ENCODE data around the gene POU4F1. TPM values are rescaled to one million over a fixed set of nuclear protein-coding genes. Genes with fewer than 3 reads are reported as not detected.
A peak's percentile ranks its signal among the peaks of the same experiment; 100 is the strongest.

Gene POU4F1
- total RNA-seq, 1 donor from 2014 or later = not detected

DNA sequence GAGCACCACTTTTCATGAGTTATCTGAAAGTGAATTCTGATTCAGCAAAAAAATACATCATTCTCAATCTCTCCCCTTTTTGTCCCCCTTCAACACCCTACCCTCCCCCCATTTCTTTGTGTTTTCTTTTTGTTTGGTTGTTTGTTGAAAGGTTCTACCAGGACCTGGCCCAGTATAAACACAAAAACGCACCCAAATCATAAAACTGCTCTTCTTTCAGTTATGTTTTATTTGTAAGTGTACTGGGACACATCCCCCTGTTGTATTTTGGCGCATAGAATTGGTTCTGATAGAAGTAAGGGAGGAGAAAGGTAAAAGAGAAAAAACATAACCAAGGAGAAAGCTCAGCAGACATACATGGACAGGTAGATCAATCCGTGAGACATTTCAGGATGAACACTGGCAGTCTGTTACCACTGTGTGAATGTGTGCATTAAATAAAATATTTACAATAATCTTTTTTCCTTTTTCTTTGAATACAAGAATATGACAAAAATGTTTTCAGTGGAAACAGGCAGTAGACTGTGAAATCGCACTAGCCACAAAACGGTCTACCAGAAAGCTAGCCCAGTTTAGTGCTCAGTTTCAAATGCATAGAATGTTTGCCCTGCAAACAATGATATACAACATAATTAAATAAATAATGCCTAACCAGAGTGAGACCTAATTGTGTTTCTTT, 4.2 kb downstream of the POU4F1 start:
- Histone ChIP-seq H3K27ac (no peak overlapping the region), H3K27me3 (peaks cover 54% of the 10 kb centered on the region), H3K4me1 (peaks cover 42% of the 10 kb centered on the region), H3K9me3 (no peaks in the 10 kb centered on the region), H3K36me3 (no peaks in the 10 kb centered on the region), H3K4me3 (no peak overlapping the region)
- no peak for DNase-seq (ENCODE audit: extremely low spot score in 2 of 2)
- intact Hi-C loops (cut with DNase I) = no loop called here
- TF ChIP-seq, protein P1, sequence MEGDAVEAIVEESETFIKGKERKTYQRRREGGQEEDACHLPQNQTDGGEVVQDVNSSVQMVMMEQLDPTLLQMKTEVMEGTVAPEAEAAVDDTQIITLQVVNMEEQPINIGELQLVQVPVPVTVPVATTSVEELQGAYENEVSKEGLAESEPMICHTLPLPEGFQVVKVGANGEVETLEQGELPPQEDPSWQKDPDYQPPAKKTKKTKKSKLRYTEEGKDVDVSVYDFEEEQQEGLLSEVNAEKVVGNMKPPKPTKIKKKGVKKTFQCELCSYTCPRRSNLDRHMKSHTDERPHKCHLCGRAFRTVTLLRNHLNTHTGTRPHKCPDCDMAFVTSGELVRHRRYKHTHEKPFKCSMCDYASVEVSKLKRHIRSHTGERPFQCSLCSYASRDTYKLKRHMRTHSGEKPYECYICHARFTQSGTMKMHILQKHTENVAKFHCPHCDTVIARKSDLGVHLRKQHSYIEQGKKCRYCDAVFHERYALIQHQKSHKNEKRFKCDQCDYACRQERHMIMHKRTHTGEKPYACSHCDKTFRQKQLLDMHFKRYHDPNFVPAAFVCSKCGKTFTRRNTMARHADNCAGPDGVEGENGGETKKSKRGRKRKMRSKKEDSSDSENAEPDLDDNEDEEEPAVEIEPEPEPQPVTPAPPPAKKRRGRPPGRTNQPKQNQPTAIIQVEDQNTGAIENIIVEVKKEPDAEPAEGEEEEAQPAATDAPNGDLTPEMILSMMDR (IDR thresholded peaks at IDR 0.05) = no peak
- TF ChIP-seq POLR2AphosphoS5 (IDR thresholded peaks at IDR 0.05; ENCODE audit: insufficient read depth in 1 of 2, low read depth in 1 of 2) (no peak), POLR2A (IDR thresholded peaks at IDR 0.05) (no peak)

DNA sequence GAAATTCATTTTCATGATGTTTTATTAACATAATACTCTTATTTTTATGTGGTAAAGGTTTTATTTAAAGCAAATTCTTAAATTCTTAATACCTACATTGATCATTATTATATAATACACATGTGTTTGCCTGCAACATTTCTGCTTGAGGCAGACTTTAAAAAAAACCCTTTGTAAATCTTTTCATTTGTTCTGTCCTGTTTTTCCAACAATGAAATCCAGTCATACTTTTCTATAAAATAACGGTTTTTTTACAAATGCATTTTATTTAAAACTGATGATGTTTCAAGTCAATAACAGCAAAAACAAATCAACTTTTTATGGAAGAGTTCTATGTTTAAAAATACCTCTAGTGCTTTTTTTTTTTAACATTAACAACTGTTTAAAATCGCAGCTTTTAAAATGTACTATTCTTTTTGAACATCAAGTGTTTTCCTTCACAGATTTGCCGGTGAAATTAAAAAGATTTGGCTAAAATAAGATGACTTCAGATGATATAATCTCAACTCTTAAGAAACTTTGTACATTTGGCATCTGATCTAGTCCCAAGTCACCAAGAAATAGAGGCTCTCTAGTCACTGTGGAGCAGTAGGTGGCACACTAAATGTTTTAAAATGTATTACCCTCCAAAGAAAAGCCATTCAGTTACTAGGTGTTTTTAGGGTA, 5.1 kb downstream of the POU4F1 start:
- intact Hi-C loops (cut with DNase I) = no loop called here
- no peaks in the 10 kb centered on the region for H3K36me3 ChIP-seq
- no peak overlapping the region for H3K4me3 ChIP-seq
- no peak for DNase-seq (ENCODE audit: extremely low spot score in 2 of 2)
- no peak for TF ChIP-seq POLR2AphosphoS5 (IDR thresholded peaks at IDR 0.05; ENCODE audit: insufficient read depth in 1 of 2, low read depth in 1 of 2)
- H3K27ac ChIP-seq = no peak overlapping the region
- no peaks in the 10 kb centered on the region for H3K9me3 ChIP-seq
- H3K4me1 ChIP-seq = peaks cover 35% of the 10 kb centered on the region
- H3K27me3 ChIP-seq = peaks cover 50% of the 10 kb centered on the region

DNA sequence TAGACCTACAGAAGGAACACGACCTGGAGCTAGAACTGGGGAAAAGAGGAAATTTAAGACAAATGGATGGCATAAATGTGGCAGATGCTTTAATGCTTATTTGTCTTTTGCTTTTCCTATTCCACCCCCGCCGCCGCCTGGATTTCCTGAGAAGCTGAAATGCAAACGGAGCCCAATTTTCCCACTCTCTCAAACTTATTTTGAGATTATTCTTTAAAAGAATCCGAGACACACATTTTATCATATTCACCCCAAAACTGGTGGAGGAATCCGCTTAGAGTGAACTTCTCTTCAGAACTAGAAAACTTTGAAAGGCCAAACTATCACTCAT, 5.8 kb downstream of the POU4F1 start:
- no peaks in the 10 kb centered on the region for H3K36me3 ChIP-seq
- intact Hi-C loops (cut with DNase I) = no loop called here
- no peaks in the 10 kb centered on the region for H3K9me3 ChIP-seq
- no peak overlapping the region for H3K27ac ChIP-seq
- peaks cover 29% of the 10 kb centered on the region for H3K4me1 ChIP-seq
- no peak for DNase-seq (ENCODE audit: extremely low spot score in 2 of 2)
- TF ChIP-seq POLR2A (IDR thresholded peaks at IDR 0.05) (no peak), POLR2AphosphoS5 (IDR thresholded peaks at IDR 0.05; ENCODE audit: insufficient read depth in 1 of 2, low read depth in 1 of 2) (no peak)
- TF ChIP-seq, protein P1 (IDR thresholded peaks at IDR 0.05) = no peak
- H3K4me3 ChIP-seq = no peak overlapping the region
- peaks cover 47% of the 10 kb centered on the region for H3K27me3 ChIP-seq

DNA sequence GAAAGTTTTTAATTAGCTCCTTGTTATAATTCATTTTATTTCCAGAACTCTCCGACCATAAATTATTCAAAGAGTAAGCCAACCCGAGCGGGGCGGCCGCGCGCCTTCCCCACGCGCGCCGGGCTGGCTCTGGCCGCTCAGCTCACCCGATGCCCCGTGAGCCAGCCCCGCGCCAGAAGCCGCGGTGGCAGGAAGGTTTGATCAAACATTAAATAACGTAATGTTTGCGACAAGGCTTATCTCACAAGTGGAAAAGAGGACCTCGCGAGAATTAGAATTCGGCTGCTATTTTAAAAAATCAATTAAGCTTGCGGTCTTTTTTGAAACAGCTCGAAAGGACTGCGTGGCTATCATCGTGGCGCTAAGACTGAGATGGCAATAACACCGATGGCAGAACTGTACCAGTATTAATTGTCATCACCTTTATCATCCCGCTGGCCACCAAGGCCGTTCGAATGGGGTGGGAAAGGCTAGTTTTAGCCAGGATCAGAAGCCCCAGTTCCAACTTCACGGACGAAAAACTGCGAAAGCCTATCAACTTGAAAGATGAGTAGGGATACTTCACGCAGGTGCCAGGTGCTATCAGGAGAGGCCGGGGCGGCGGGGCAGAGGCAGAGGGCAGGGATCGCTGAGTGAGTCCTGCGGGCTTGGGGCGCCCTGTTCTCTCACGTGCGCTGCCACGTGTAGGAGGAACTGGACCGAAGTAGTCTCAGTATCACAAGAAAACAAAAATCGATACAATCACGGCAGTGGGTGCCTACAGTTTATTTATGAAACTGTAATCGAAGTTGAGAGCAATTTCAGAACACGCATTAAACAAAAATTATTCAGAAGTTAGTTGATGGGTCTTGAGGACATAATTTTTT, 6.4 kb downstream of the POU4F1 start:
- Histone ChIP-seq H3K9me3 (no peaks in the 10 kb centered on the region), H3K27me3 (peaks cover 48% of the 10 kb centered on the region), H3K36me3 (no peaks in the 10 kb centered on the region), H3K27ac (no peak overlapping the region), H3K4me1 (peaks cover 26% of the 10 kb centered on the region), H3K4me3 (no peak overlapping the region)
- intact Hi-C loops (cut with DNase I) = no loop called here
- no peak for TF ChIP-seq POLR2A (IDR thresholded peaks at IDR 0.05)
- TF ChIP-seq, protein P1 (IDR thresholded peaks at IDR 0.05) = no peak
- TF ChIP-seq POLR2AphosphoS5 (IDR thresholded peaks at IDR 0.05; ENCODE audit: insufficient read depth in 1 of 2, low read depth in 1 of 2) = no peak
- no peak for DNase-seq (ENCODE audit: extremely low spot score in 2 of 2)

DNA sequence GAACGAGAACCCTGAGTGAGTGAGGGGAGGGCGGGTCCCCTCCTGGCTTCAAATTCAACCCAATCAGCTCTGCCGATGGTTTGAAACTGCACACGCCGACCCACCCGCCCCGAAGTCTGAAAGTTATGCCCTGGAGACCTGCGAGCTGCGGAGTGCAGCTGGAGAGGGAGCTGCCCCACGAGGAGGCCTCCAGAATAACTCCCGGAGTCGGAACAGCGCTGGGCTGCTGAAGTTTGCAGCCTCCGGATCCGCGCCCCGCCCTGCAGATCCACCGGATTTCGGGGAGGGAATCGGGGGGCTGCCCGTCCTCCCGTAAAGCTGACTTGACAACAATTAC, 7.0 kb downstream of the POU4F1 start:
- no peak for DNase-seq (ENCODE audit: extremely low spot score in 2 of 2)
- TF ChIP-seq, protein P1 (IDR thresholded peaks at IDR 0.05) = no peak
- TF ChIP-seq POLR2AphosphoS5 (IDR thresholded peaks at IDR 0.05; ENCODE audit: insufficient read depth in 1 of 2, low read depth in 1 of 2) (no peak), POLR2A (IDR thresholded peaks at IDR 0.05) (no peak)
- intact Hi-C loops (cut with DNase I) = no loop called here
- H3K4me3 ChIP-seq = peak overlapping the region; percentile 0 to 12
- no peak overlapping the region for H3K27ac ChIP-seq
- H3K4me1 ChIP-seq = peaks cover 22% of the 10 kb centered on the region
- H3K36me3 ChIP-seq = no peaks in the 10 kb centered on the region
- H3K27me3 ChIP-seq = peaks cover 48% of the 10 kb centered on the region
- H3K9me3 ChIP-seq = no peaks in the 10 kb centered on the region
